WTC11 (cell line): ENCODE measurements around the gene GAS2.

ENCODE experiments used
- CREB1 ChIP-seq: sonication (generic); formaldehyde crosslinking; IDR thresholded peaks from 2 replicates; pipeline ENCODE4 v1.8.0; 2023; ENCODE audit warnings: mild to moderate bottlenecking, missing genetic modification reagents
- CTCF ChIP-seq: fragments of 200-600 bp; IDR thresholded peaks from 2 replicates; pipeline ENCODE4 v1.8.0; 2022; ENCODE audit warnings: antibody characterized with exemption
- E2F4 ChIP-seq: sonication (generic); formaldehyde crosslinking; IDR thresholded peaks from 2 replicates; pipeline ENCODE4 v1.8.1; 2022; ENCODE audit warnings: low read depth, mild to moderate bottlenecking, moderate library complexity, missing genetic modification reagents, borderline replicate concordance
- NFE2L1 ChIP-seq: sonication (generic); formaldehyde crosslinking; IDR thresholded peaks from 2 replicates; pipeline ENCODE4 v1.8.1; 2023; ENCODE audit warnings: missing genetic modification reagents
- ZBTB21 ChIP-seq: sonication (generic); formaldehyde crosslinking; IDR thresholded peaks from 2 replicates; pipeline ENCODE4 v1.8.1; 2023; ENCODE audit warnings: mild to moderate bottlenecking, missing genetic modification reagents, borderline replicate concordance
- ZNF425 ChIP-seq: fragments of 250-450 bp; sonication (Bioruptor Pico); conservative IDR thresholded peaks from 2 replicates; pipeline ENCODE4 v1.9.0; 2021; ENCODE audit warnings: mild to moderate bottlenecking

- no peak for TF ChIP-seq CTCF
- no peak for TF ChIP-seq ZBTB21 (CRISPR knock-in tag)
- TF ChIP-seq ZNF425 (CRISPR knock-in tag), result no peak
- no peak for TF ChIP-seq NFE2L1 (CRISPR knock-in tag)
- no peak for TF ChIP-seq E2F4
- no peak for TF ChIP-seq CREB1 (CRISPR knock-in tag)
Measured at GRCh38 chr11:22761066-22761465, 94.7 kb downstream of the GAS2 start.
